Fibroblast of skin of right quadriceps (primary cell): ENCODE results near the gene RFC2.
"Not testable (repeated sequence)": the region's sequence is repeated elsewhere in the genome, so short reads cannot be mapped to it uniquely, and the experiment has no call there.

Experiments
- DNase-seq: peaks from one replicate; pipeline ENCODE4 v3.0.0-alpha.2; 2013

Gene RFC2

GRCh38 chr7:74246497-74246896 is 7.7 kb downstream of the RFC2 start:
- DNase-seq, result no peak

GRCh38 chr7:74242122-74242443 is 12.1 kb downstream of the RFC2 start:
- DNase-seq, result no peak

- DNase-seq, result no peak
These were observed 13.7 kb downstream of the RFC2 start for GRCh38 chr7:74240482-74240881.

- DNase-seq, result no peak
These were observed 17.9 kb downstream of the RFC2 start for GRCh38 chr7:74236284-74236683.

- DNase-seq, result no peak
These were observed 18.5 kb downstream of the RFC2 start for GRCh38 chr7:74235518-74236268.

GRCh38 chr7:74233655-74234285 is 20.4 kb downstream of the RFC2 start:
- DNase-seq, result peak; percentile 46

GRCh38 chr7:74231232-74231590 is 23.0 kb downstream of the RFC2 start:
- no peak for DNase-seq

- DNase-seq, result no peak
These were observed 23.6 kb downstream of the RFC2 start for GRCh38 chr7:74230446-74231231.

GRCh38 chr7:74228951-74229900 is 25.0 kb downstream of the RFC2 start:
- DNase-seq, result no peak

- no peak for DNase-seq
These were observed 27.6 kb downstream of the RFC2 start for GRCh38 chr7:74226633-74227032.

GRCh38 chr7:74225400-74225799 is 28.8 kb downstream of the RFC2 start:
- DNase-seq, result no peak

- not testable (repeated sequence) for DNase-seq
These were observed 29.3 kb downstream of the RFC2 start for GRCh38 chr7:74224907-74225306.

- no peak for DNase-seq
These were observed 29.7 kb downstream of the RFC2 start for GRCh38 chr7:74224511-74224832.

- DNase-seq, result no peak
These were observed 30.3 kb downstream of the RFC2 start for GRCh38 chr7:74223711-74224510.

GRCh38 chr7:74222851-74223710 is 31.1 kb downstream of the RFC2 start:
- DNase-seq, result no peak

- no peak for DNase-seq
These were observed 32.5 kb downstream of the RFC2 start for GRCh38 chr7:74221713-74222112.

- DNase-seq, result no peak
These were observed 34.0 kb downstream of the RFC2 start for GRCh38 chr7:74220229-74220628.

- no peak for DNase-seq
These were observed 34.8 kb downstream of the RFC2 start for GRCh38 chr7:74219416-74219815.

GRCh38 chr7:74218343-74218698 is 35.9 kb downstream of the RFC2 start:
- no peak for DNase-seq

GRCh38 chr7:74217455-74218342 is 36.5 kb downstream of the RFC2 start:
- DNase-seq, result no peak
